T-helper 2 cell treated with Interferon-gamma antibody and Interleukin-4, amounts not matched to agents 5 μg/mL and 100 μg/mL, for 36 hours (primary cell): ENCODE measurements around the gene CDIP1.

Experiments used
- DNase-seq: peaks from one replicate; pipeline ENCODE4 v3.0.0; 2021; ENCODE audit warnings: low spot score
- H3K27ac Mint-ChIP-seq: one replicate; pipeline ENCODE4 v1.8.0; 2021; ENCODE audit warnings: mild to moderate bottlenecking, mixed read lengths
- H3K27me3 Mint-ChIP-seq: one replicate; pipeline ENCODE4 v1.8.0; 2021; ENCODE audit warnings: low read depth, mixed read lengths
- H3K36me3 Mint-ChIP-seq: one replicate; pipeline ENCODE4 v1.8.0; 2021; ENCODE audit warnings: low read depth, mixed read lengths
- H3K4me1 Mint-ChIP-seq: one replicate; pipeline ENCODE4 v1.8.0; 2021; ENCODE audit warnings: low read depth, mixed read lengths
- H3K4me3 Mint-ChIP-seq: one replicate; pipeline ENCODE4 v1.8.0; 2022; ENCODE audit warnings: mild to moderate bottlenecking, moderate library complexity, mixed read lengths
- H3K9me3 Mint-ChIP-seq: one replicate; pipeline ENCODE4 v1.8.0; 2021; ENCODE audit warnings: mixed read lengths

CDIP1 gene

GRCh38 chr16:4475880-4476788 is 62.4 kb downstream of the CDIP1 start, which contains the start of gene HMOX2:
HMOX2 (plus strand) TSS chr16:4476398; CDS start chr16:4505525, 29,127 bp downstream.
- H3K9me3 Mint-ChIP-seq = no peaks in the 10 kb centered on the region
- peak within 1 kb of the TSS; percentile 93 for H3K27ac Mint-ChIP-seq
- DNase-seq = peak; percentile 96
- peaks cover 24% of the 10 kb centered on the region for H3K4me1 Mint-ChIP-seq
- H3K36me3 Mint-ChIP-seq = peaks cover 18% of the 10 kb centered on the region
- no peaks in the 10 kb centered on the region for H3K27me3 Mint-ChIP-seq
- H3K4me3 Mint-ChIP-seq = peak within 1 kb of the TSS; percentile 75

- peak within 1 kb of the TSS; percentile 88 for H3K4me3 Mint-ChIP-seq
- peaks cover 24% of the 10 kb centered on the region for H3K4me1 Mint-ChIP-seq
- peak; percentile 84 for DNase-seq
- H3K9me3 Mint-ChIP-seq = no peaks in the 10 kb centered on the region
- H3K36me3 Mint-ChIP-seq = peaks cover 18% of the 10 kb centered on the region
- H3K27me3 Mint-ChIP-seq = no peaks in the 10 kb centered on the region
- peak within 1 kb of the TSS; percentile 94 for H3K27ac Mint-ChIP-seq
Measured at GRCh38 chr16:4474192-4474961, 64.2 kb downstream of the CDIP1 start, which contains the start of gene NMRAL1. NMRAL1 (minus strand) TSS chr16:4474625; CDS start chr16:4474132, 493 bp downstream.

GRCh38 chr16:4472880-4473279 is 65.7 kb downstream of the CDIP1 start:
- H3K27me3 Mint-ChIP-seq = no peaks in the 10 kb centered on the region
- no peaks in the 10 kb centered on the region for H3K9me3 Mint-ChIP-seq
- no peak for DNase-seq
- H3K4me1 Mint-ChIP-seq = peaks cover 17% of the 10 kb centered on the region
- peak overlapping the region; percentile 16 for H3K4me3 Mint-ChIP-seq
- H3K27ac Mint-ChIP-seq = peak overlapping the region; percentile 24
- peaks cover 13% of the 10 kb centered on the region for H3K36me3 Mint-ChIP-seq

- Mint-ChIP-seq H3K27ac (no peak overlapping the region), H3K4me1 (peaks cover 12% of the 10 kb centered on the region), H3K27me3 (no peaks in the 10 kb centered on the region), H3K9me3 (no peaks in the 10 kb centered on the region), H3K36me3 (peaks cover 12% of the 10 kb centered on the region), H3K4me3 (no peak overlapping the region)
- no peak for DNase-seq
Measured at GRCh38 chr16:4471869-4472268, 66.7 kb downstream of the CDIP1 start.

- peaks cover 24% of the 10 kb centered on the region for H3K36me3 Mint-ChIP-seq
- peaks cover 10% of the 10 kb centered on the region for H3K4me1 Mint-ChIP-seq
- no peak overlapping the region for H3K27ac Mint-ChIP-seq
- DNase-seq = no peak
- no peak overlapping the region for H3K4me3 Mint-ChIP-seq
- no peaks in the 10 kb centered on the region for H3K27me3 Mint-ChIP-seq
- no peaks in the 10 kb centered on the region for H3K9me3 Mint-ChIP-seq
Measured at GRCh38 chr16:4468972-4469371, 69.6 kb downstream of the CDIP1 start.

GRCh38 chr16:4467916-4468315 is 70.7 kb downstream of the CDIP1 start:
- Mint-ChIP-seq H3K27ac (no peak overlapping the region), H3K36me3 (peaks cover 23% of the 10 kb centered on the region), H3K4me1 (peaks cover 7% of the 10 kb centered on the region), H3K4me3 (no peak overlapping the region), H3K27me3 (no peaks in the 10 kb centered on the region), H3K9me3 (no peaks in the 10 kb centered on the region)
- no peak for DNase-seq

- peak overlapping the region; percentile 68 for H3K27ac Mint-ChIP-seq
- no peak overlapping the region for H3K4me3 Mint-ChIP-seq
- H3K4me1 Mint-ChIP-seq = peaks cover 5% of the 10 kb centered on the region
- DNase-seq = no peak
- no peaks in the 10 kb centered on the region for H3K27me3 Mint-ChIP-seq
- H3K9me3 Mint-ChIP-seq = no peaks in the 10 kb centered on the region
- peaks cover 21% of the 10 kb centered on the region for H3K36me3 Mint-ChIP-seq
Measured at GRCh38 chr16:4465977-4466779, 72.4 kb downstream of the CDIP1 start.

- peaks cover 33% of the 10 kb centered on the region for H3K36me3 Mint-ChIP-seq
- no peak overlapping the region for H3K27ac Mint-ChIP-seq
- H3K9me3 Mint-ChIP-seq = no peaks in the 10 kb centered on the region
- H3K4me3 Mint-ChIP-seq = no peak overlapping the region
- H3K27me3 Mint-ChIP-seq = no peaks in the 10 kb centered on the region
- DNase-seq = no peak
- peaks cover 14% of the 10 kb centered on the region for H3K4me1 Mint-ChIP-seq
Measured at GRCh38 chr16:4463522-4464163, 74.9 kb downstream of the CDIP1 start.

GRCh38 chr16:4461250-4462085 is 77.1 kb downstream of the CDIP1 start:
- DNase-seq = no peak
- Mint-ChIP-seq H3K27ac (no peak overlapping the region), H3K9me3 (no peaks in the 10 kb centered on the region), H3K4me1 (peaks cover 14% of the 10 kb centered on the region), H3K4me3 (no peak overlapping the region), H3K36me3 (peaks cover 32% of the 10 kb centered on the region), H3K27me3 (no peaks in the 10 kb centered on the region)

- Mint-ChIP-seq H3K27me3 (no peaks in the 10 kb centered on the region), H3K27ac (no peak overlapping the region), H3K4me3 (no peak overlapping the region), H3K36me3 (peaks cover 30% of the 10 kb centered on the region), H3K9me3 (no peaks in the 10 kb centered on the region), H3K4me1 (peaks cover 11% of the 10 kb centered on the region)
- no peak for DNase-seq
Measured at GRCh38 chr16:4460936-4461249, 77.7 kb downstream of the CDIP1 start.
